ENCODE data around the gene CGB5.

CGB5 gene

DNA sequence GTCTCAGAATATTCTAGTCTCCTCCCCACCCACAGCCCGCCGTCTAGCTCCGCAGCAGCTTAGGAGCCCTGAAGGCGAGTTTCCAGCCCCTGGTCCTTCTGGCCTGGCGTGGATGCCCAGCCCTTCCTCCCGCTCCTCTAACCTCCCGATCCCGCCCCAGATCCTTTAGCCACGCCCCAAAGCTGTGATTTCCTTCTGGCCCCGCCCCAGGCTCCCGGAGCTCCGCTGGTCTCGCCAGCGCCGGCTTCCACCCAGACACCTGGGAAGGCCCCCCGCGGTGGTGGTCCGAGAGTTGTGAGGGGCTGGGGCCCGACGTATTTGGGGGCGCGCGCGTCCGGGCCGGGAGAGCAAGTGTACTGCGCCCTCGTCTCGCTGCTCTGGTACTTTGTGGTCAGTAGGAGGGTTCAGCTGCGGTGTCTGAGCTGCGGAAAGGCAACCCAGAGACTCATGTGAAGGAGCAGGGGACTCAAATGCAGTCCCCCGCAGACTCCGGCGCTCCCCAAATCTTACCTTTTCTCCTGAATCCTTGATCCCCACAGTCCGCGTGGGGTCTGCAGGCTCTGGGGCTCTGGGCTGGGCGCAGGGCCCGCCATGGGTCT is 14.1 kb downstream of the CGB5 start, which contains the start of gene CGB7:
CGB7 (minus strand) TSS at position 114 of the 599 bp plus-strand sequence. CDS start 2,374 bp downstream, outside the sequence.
- H3K36me3 ChIP-seq (ENCODE audit: control insufficient read depth in 2 of 2, insufficient read depth in 1 of 2, low read length in 2 of 2): no peaks in the 10 kb centered on the region
- TF ChIP-seq FEZF1 (tag by site-specific recombination; IDR thresholded peaks at IDR 0.05) (no peak), ZNF404 (tag by site-specific recombination; IDR thresholded peaks at IDR 0.05) (no peak), GLIS2 (tag by site-specific recombination; IDR thresholded peaks at IDR 0.05) (no peak)
- H3K9me3 ChIP-seq (ENCODE audit: control insufficient read depth, insufficient read depth, low read depth, low read length): no peaks in the 10 kb centered on the region
- H3K4me3 ChIP-seq (ENCODE audit: low read depth, low read length): peak within 1 kb of the TSS; percentile 44
- ChIA-PET POLR2A (interaction anchor here (1.6 kb wide), 1 partner anchor 16 kb away, joined by 3 read pairs; no protein-coding TSS in a partner anchor), CTCF (interaction anchor here (0.6 to 2.2 kb wide), 3 partner anchors 17 to 65 kb away, joined by 3 to 17 read pairs (median 11); partner anchors contain the start of genes GYS1 and RUVBL2)
- H3K4me1 ChIP-seq (ENCODE audit: control insufficient read depth, insufficient read depth, low read length): no peaks in the 10 kb centered on the region; the same call in 1 of the 2 replicates
- H3K27ac ChIP-seq (ENCODE audit: extremely low read depth, low read depth, low read length): no peak within 1 kb of the TSS

DNA sequence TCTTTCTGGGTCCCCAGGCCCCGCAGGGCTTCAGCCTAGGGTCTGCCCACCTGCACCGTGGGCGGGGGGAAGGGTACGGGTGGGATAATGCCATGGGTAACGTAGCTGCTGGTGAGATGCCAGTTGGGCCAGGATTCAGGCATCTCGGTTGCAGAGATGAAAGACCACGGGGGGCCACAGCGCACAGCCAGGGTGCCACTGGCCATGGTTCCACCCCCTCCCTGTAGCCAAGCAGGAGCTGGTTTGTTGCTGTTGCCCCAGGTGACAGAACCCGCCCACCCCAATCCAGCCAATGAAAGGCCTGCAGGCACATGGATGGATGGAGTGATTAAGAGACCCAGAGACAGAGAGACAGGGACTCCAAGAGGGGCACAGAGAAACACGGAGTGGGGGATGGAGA is 14.9 kb downstream of the CGB5 start:
- ChIA-PET CTCF (interaction anchor here (1.9 to 3.3 kb wide), 2 partner anchors 15 to 66 kb away, joined by 11 to 18 read pairs; partner anchors contain the start of genes GYS1, KCNA7 and RUVBL2), POLR2A (interaction anchor here (0.6 to 1.6 kb wide), 2 partner anchors 15 to 69 kb away, joined by 3 read pairs; no protein-coding TSS in a partner anchor)
- no peaks in the 10 kb centered on the region for H3K9me3 ChIP-seq (ENCODE audit: control insufficient read depth, insufficient read depth, low read depth, low read length)
- no peak overlapping the region for H3K4me3 ChIP-seq (ENCODE audit: low read depth, low read length)
- H3K36me3 ChIP-seq (ENCODE audit: control insufficient read depth in 2 of 2, insufficient read depth in 1 of 2, low read length in 2 of 2): no peaks in the 10 kb centered on the region
- TF ChIP-seq ZNF677 (tag by site-specific recombination; IDR thresholded peaks at IDR 0.05): no peak
- peak; percentile 46 for TF ChIP-seq ZIC2 (tag by site-specific recombination; IDR thresholded peaks at IDR 0.05)
- no peak for TF ChIP-seq YY1 (tag by site-specific recombination; IDR thresholded peaks at IDR 0.05)
- peak; percentile 40; the same call in 1 of the 2 replicates for TF ChIP-seq SP2 (tag by site-specific recombination; IDR thresholded peaks at IDR 0.05)
- H3K27ac ChIP-seq (ENCODE audit: extremely low read depth, low read depth, low read length): no peak overlapping the region
- H3K4me1 ChIP-seq (ENCODE audit: control insufficient read depth, insufficient read depth, low read length): no peaks in the 10 kb centered on the region; the same call in 1 of the 2 replicates

- H3K36me3 ChIP-seq (ENCODE audit: control insufficient read depth in 2 of 2, insufficient read depth in 1 of 2, low read length in 2 of 2): no peaks in the 10 kb centered on the region
- no peaks in the 10 kb centered on the region for H3K9me3 ChIP-seq (ENCODE audit: control insufficient read depth, insufficient read depth, low read depth, low read length)
- CTCF ChIA-PET: interaction anchor here (0.6 to 3.3 kb wide), 5 partner anchors 11 to 242 kb away, joined by 3 to 18 read pairs (median 11); partner anchors contain the start of genes GYS1, KCNA7 and RUVBL2
- no peak for TF ChIP-seq ZNF211 (tag by site-specific recombination; IDR thresholded peaks at IDR 0.05; ENCODE audit: low read depth)
- no peak for TF ChIP-seq ZNF404 (tag by site-specific recombination; IDR thresholded peaks at IDR 0.05)
- TF ChIP-seq PRDM10 (tag by site-specific recombination; IDR thresholded peaks at IDR 0.05): 0 out of 2 replicates have a peak, but pooled peaks have one; percentile 29
- TF ChIP-seq, protein P1, sequence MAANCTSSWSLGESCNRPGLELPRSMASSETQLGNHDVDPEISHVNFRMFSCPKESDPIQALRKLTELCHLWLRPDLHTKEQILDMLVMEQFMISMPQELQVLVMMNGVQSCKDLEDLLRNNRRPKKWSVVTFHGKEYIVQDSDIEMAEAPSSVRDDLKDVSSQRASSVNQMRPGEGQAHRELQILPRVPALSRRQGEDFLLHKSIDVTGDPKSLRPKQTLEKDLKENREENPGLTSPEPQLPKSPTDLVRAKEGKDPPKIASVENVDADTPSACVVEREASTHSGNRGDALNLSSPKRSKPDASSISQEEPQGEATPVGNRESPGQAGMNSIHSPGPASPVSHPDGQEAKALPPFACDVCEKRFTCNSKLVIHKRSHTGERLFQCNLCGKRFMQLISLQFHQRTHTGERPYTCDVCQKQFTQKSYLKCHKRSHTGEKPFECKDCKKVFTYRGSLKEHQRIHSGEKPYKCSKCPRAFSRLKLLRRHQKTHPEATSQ (tag by site-specific recombination; IDR thresholded peaks at IDR 0.05): no peak
- POLR2A ChIA-PET: interaction anchor here (0.6 to 1.1 kb wide), 2 partner anchors 45 to 69 kb away, joined by 3 read pairs; no protein-coding TSS in a partner anchor
- no peak overlapping the region for H3K27ac ChIP-seq (ENCODE audit: extremely low read depth, low read depth, low read length)
- H3K4me3 ChIP-seq (ENCODE audit: low read depth, low read length): no peak overlapping the region
- H3K4me1 ChIP-seq (ENCODE audit: control insufficient read depth, insufficient read depth, low read length): no peaks in the 10 kb centered on the region; the same call in 1 of the 2 replicates
Measured at GRCh38 chr19:49059053-49059452, 15.4 kb downstream of the CGB5 start.

DNA sequence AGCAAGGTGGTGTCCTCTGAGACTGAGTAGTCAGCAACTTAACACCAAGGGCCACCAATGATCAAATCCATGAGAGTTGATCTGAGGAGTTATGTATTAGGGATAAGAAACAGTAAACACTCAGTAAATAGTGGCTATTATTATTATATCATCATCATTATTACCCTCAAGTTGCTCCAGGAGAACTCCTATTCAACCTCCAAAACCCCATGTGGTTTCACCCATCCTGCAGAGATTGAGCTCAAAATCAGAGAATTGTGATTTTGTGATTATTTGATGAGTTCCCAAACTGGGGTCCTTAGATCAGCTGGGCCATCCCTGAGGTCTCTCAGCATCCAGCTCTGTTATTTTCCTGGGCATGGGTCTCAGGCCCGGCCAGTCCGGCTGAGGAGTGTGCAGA is 17.4 kb downstream of the CGB5 start:
- POLR2A ChIA-PET: no interaction called here
- Histone ChIP-seq H3K9me3 (ENCODE audit: control insufficient read depth, insufficient read depth, low read depth, low read length) (no peaks in the 10 kb centered on the region), H3K4me3 (ENCODE audit: low read depth, low read length) (no peak overlapping the region), H3K4me1 (ENCODE audit: control insufficient read depth, insufficient read depth, low read length) (peaks cover 2% of the 10 kb centered on the region; the same call in 1 of the 2 replicates), H3K36me3 (ENCODE audit: control insufficient read depth in 2 of 2, insufficient read depth in 1 of 2, low read length in 2 of 2) (no peaks in the 10 kb centered on the region), H3K27ac (ENCODE audit: extremely low read depth, low read depth, low read length) (no peak overlapping the region)
- TF ChIP-seq ZFP3 (tag by site-specific recombination; IDR thresholded peaks at IDR 0.05; ENCODE audit: low read depth): peak; percentile 91
- no peak for TF ChIP-seq ZNF184 (tag by site-specific recombination; IDR thresholded peaks at IDR 0.05)
- TF ChIP-seq ZNF112 (tag by site-specific recombination; IDR thresholded peaks at IDR 0.05): no peak
- no peak for TF ChIP-seq GLIS2 (tag by site-specific recombination; IDR thresholded peaks at IDR 0.05)
- CTCF ChIA-PET: interaction anchor here (0.9 to 3.3 kb wide), 7 partner anchors 10 to 138 kb away, joined by 3 to 18 read pairs (median 6); partner anchors contain the start of gene KCNA7
